Upper lobe of right lung (tissue), 1 donor: ENCODE measurements around the gene LRMDA. TPM values are rescaled to one million over a fixed set of nuclear protein-coding genes. Genes with fewer than 3 reads are reported as not detected.
"Not testable (repeated sequence)": the region's sequence is repeated elsewhere in the genome, so short reads cannot be mapped to it uniquely, and the experiment has no call there.

Experiments
- ATAC-seq: fragments of 200-7000 bp; cut with Tn5 transposase; one replicate; pipeline ENCODE4 v1.9.1; 2020; ENCODE audit warnings: mild to moderate bottlenecking, moderate library complexity
- DNase-seq: peaks from one replicate; pipeline ENCODE4 v3.0.0-alpha.2; 2020
- H3K27ac ChIP-seq: fragments of 200-600 bp; one replicate; pipeline ENCODE4 v1.8.0; 2022
- H3K27me3 ChIP-seq: fragments of 200-600 bp; one replicate; pipeline ENCODE4 v1.8.0; 2022; ENCODE audit warnings: mild to moderate bottlenecking
- H3K36me3 ChIP-seq: fragments of 200-600 bp; one replicate; pipeline ENCODE4 v1.8.0; 2022
- H3K4me1 ChIP-seq: fragments of 200-600 bp; one replicate; pipeline ENCODE4 v1.8.0; 2022
- H3K4me3 ChIP-seq: fragments of 200-600 bp; one replicate; pipeline ENCODE4 v1.8.0; 2022; ENCODE audit warnings: mild to moderate bottlenecking
- H3K9me3 ChIP-seq: fragments of 200-600 bp; one replicate; pipeline ENCODE4 v1.8.0; 2022
- CTCF ChIP-seq: fragments of 200-600 bp; IDR thresholded peaks from one replicate; pipeline ENCODE4 v1.8.0; 2022; ENCODE audit warnings: antibody characterized with exemption
- intact Hi-C: fragments of 100-400 bp; cut with DNase I; formaldehyde crosslinking; loops from one replicate; pipeline ENCODE4 v1.11.0; 2022
- total RNA-seq: library from RNA; stranded (reverse); fragmentation: NEBNext Ultra II Directional; extraction: Animal tissue kit (Norgen Biotek cat#: 25700); gene quantifications from one replicate; pipeline ENCODE4 v1.2.1, GENCODE V29; 2021
- donor health status: DM: no; HTN: yes; CAD: no; lungs with severe emphysema.

Gene LRMDA
- total RNA-seq, 1 donor from 2014 or later = 20.0 TPM

GRCh38 chr10:75598998-75599397 is 167.6 kb downstream of the LRMDA start:
- ATAC-seq (no peak), DNase-seq (no peak)
- intact Hi-C loops = no loop called here
- TF ChIP-seq CTCF = no peak
- Histone ChIP-seq H3K36me3 (no peaks in the 10 kb centered on the region), H3K9me3 (no peaks in the 10 kb centered on the region), H3K27ac (no peak overlapping the region), H3K27me3 (no peaks in the 10 kb centered on the region), H3K4me1 (no peaks in the 10 kb centered on the region), H3K4me3 (no peak overlapping the region)

DNA sequence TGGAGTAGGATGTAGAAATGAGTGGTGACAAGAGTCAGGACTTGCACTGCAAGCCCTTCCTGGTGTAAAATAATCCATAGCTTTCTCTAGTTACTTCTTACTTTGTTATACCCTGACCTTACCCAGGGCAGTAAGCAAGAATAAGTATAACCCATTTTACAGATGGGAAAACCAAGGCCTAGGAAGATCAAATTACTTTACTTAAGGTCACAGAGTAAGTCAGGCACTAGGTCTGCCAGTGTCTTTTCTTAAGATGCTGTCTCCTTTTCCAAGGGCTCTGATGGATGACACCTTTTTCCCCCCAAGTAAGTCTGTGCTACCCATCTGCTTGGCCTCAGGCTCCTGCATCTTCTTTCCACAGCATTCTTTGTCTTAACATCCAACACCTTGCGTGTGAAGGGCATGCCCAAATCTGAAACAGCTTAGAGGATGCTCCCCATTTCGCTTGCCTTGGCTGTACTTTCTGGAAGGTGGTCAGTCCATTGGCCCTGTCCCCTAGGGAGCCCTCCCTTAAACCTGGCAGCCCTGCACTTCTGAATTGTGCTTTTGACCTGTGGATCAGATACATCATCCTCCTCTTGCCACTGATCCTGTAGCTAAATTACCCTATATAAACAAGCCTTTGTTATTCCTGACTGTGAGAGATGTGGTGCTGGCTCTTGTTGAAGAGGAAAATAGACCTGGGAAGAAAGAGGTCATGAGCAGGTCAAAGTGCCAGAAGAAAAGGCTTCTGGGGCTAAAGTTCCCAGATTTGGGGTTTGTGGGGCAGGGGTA is 168.6 kb downstream of the LRMDA start:
- no peak overlapping the region for H3K27ac ChIP-seq
- no peak overlapping the region for H3K4me3 ChIP-seq
- DNase-seq = no peak
- no peaks in the 10 kb centered on the region for H3K27me3 ChIP-seq
- no peak for ATAC-seq
- no peaks in the 10 kb centered on the region for H3K4me1 ChIP-seq
- H3K9me3 ChIP-seq = no peaks in the 10 kb centered on the region
- H3K36me3 ChIP-seq = no peaks in the 10 kb centered on the region
- intact Hi-C loops = no loop called here
- no peak for TF ChIP-seq CTCF

- ATAC-seq (no peak), DNase-seq (no peak)
- no peak overlapping the region for H3K4me3 ChIP-seq
- intact Hi-C loops = no loop called here
- no peaks in the 10 kb centered on the region for H3K9me3 ChIP-seq
- no peaks in the 10 kb centered on the region for H3K4me1 ChIP-seq
- TF ChIP-seq CTCF = no peak
- H3K27ac ChIP-seq = no peak overlapping the region
- H3K36me3 ChIP-seq = no peaks in the 10 kb centered on the region
- no peaks in the 10 kb centered on the region for H3K27me3 ChIP-seq
Measured at GRCh38 chr10:75600833-75601232, 169.4 kb downstream of the LRMDA start.

GRCh38 chr10:75602341-75602740 is 170.9 kb downstream of the LRMDA start:
- H3K4me1 ChIP-seq = no peaks in the 10 kb centered on the region
- H3K4me3 ChIP-seq = no peak overlapping the region
- no peak for ATAC-seq
- intact Hi-C loops = no loop called here
- DNase-seq = no peak
- no peaks in the 10 kb centered on the region for H3K27me3 ChIP-seq
- no peaks in the 10 kb centered on the region for H3K9me3 ChIP-seq
- TF ChIP-seq CTCF = no peak
- no peaks in the 10 kb centered on the region for H3K36me3 ChIP-seq
- H3K27ac ChIP-seq = no peak overlapping the region

DNA sequence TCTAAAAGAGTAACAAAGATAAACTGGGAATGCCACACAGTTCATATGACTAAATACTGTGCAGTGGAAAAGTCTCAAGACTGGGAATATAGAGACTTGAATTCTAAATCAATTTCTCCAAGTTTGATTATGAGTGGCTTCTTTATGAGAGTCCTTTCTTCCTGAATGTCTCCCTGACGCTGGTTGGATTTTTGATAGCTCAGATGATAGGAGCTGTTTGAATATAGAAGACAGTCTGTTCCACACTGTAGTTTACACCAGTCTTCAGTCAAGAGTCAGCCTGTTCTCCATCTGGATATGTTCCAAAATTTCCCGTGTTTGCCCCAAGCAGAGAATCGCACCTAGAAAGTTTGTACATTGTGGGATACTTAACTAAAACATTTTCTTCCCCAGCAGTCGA is 173.7 kb downstream of the LRMDA start:
- DNase-seq (no peak), ATAC-seq (no peak)
- no peaks in the 10 kb centered on the region for H3K36me3 ChIP-seq
- no peak overlapping the region for H3K27ac ChIP-seq
- H3K4me3 ChIP-seq = no peak overlapping the region
- H3K9me3 ChIP-seq = no peaks in the 10 kb centered on the region
- no peaks in the 10 kb centered on the region for H3K27me3 ChIP-seq
- TF ChIP-seq CTCF = no peak
- intact Hi-C loops = no loop called here
- no peaks in the 10 kb centered on the region for H3K4me1 ChIP-seq

GRCh38 chr10:75605795-75606194 is 174.4 kb downstream of the LRMDA start:
- ATAC-seq, H3K4me3 ChIP-seq, H3K36me3 ChIP-seq, H3K9me3 ChIP-seq, H3K27me3 ChIP-seq, DNase-seq, H3K27ac ChIP-seq, intact Hi-C loops, H3K4me1 ChIP-seq: not testable (repeated sequence)
